ENCODE measurements around the gene RIC8B. TPM values are rescaled to one million over a fixed set of nuclear protein-coding genes. Genes with fewer than 3 reads are reported as not detected.

RIC8B gene
- polyA plus RNA-seq, 2 of the 4 experiments (the other 2 are of a cell fraction), result 10.5 to 25.5 TPM

DNA sequence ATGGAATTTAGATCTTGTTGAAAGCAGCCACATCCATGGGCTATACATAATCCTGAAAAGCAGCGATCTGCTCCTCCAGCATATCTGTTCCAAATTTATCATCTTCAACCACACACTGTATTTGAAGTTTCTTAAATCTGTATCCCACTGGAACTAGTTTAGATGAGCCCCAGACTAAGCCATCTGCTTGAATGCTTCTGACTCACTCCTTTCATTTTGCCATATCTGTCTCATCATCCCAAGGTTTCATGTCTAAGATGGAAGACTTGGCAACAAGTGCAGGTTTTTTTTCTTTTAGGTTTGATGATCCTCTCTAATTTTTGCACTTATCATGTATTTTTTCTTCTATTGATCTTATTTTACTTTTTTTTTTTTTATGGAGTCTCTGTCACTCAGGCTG lies 126.8 kb downstream of the RIC8B start:
- ChIA-PET CTCF (interaction anchor here (1.0 to 4.3 kb wide), 3 partner anchors 8 to 59 kb away, joined by 3 to 31 read pairs (median 6); no protein-coding TSS in a partner anchor), POLR2A (no interaction called here)
- ATAC-seq (no peak), DNase-seq (ENCODE audit: low read depth in 1 of 2, low spot score in 1 of 2) (no peak), FAIRE-seq (no peak)
- Histone ChIP-seq H3K4me1 (no peaks in the 10 kb centered on the region), H3K4me3 (no peak overlapping the region), H3K4me2 (no peak overlapping the region), H3K27ac (no peak overlapping the region), H3K9me3 (no peaks in the 10 kb centered on the region)
- WGBS (ENCODE audit: missing lambda C conversion rate), result 57% methylated on average over 1 of the region's 1 CpG
- TF ChIP-seq, protein P1, sequence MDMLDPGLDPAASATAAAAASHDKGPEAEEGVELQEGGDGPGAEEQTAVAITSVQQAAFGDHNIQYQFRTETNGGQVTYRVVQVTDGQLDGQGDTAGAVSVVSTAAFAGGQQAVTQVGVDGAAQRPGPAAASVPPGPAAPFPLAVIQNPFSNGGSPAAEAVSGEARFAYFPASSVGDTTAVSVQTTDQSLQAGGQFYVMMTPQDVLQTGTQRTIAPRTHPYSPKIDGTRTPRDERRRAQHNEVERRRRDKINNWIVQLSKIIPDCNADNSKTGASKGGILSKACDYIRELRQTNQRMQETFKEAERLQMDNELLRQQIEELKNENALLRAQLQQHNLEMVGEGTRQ (IDR thresholded peaks at IDR 0.05), result no peak
- TF ChIP-seq JUN (IDR thresholded peaks at IDR 0.05), result no peak
- TF ChIP-seq KDM1A (IDR thresholded peaks at IDR 0.05; ENCODE audit: low read depth), result no peak
- no peak for TF ChIP-seq KDM5A (IDR thresholded peaks at IDR 0.05)
- no peak for TF ChIP-seq SREBF2 (IDR thresholded peaks at IDR 0.05)
- TF ChIP-seq MYC (IDR thresholded peaks at IDR 0.05; ENCODE audit: borderline replicate concordance, low read length), result no peak
- TF ChIP-seq, protein P2, sequence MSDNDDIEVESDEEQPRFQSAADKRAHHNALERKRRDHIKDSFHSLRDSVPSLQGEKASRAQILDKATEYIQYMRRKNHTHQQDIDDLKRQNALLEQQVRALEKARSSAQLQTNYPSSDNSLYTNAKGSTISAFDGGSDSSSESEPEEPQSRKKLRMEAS (IDR thresholded peaks at IDR 0.05), result no peak
- no peak for TF ChIP-seq MAFK (IDR thresholded peaks at IDR 0.05; ENCODE audit: partially characterized antibody)
- TF ChIP-seq HOXB13 (CRISPR knock-in tag; IDR thresholded peaks at IDR 0.05; ENCODE audit: low read depth), result no peak

GRCh38 chr12:106902053-106902452 lies 127.6 kb downstream of the RIC8B start:
- POLR2A ChIA-PET, result no interaction called here
- Histone ChIP-seq H3K4me1 (no peaks in the 10 kb centered on the region), H3K9me3 (no peaks in the 10 kb centered on the region), H3K4me2 (no peak overlapping the region), H3K27ac (no peak overlapping the region), H3K4me3 (no peak overlapping the region)
- FAIRE-seq, result no peak
- no peak for ATAC-seq
- CTCF ChIA-PET, result interaction anchor here (0.7 to 4.3 kb wide), 5 partner anchors 9 to 545 kb away, joined by 3 to 31 read pairs (median 5); partner anchors contain the start of gene POLR3B
- WGBS (ENCODE audit: missing lambda C conversion rate), result 74% methylated on average over 11 of the region's 11 CpGs
- DNase-seq (ENCODE audit: low read depth in 1 of 2, low spot score in 1 of 2), result no peak
- TF ChIP-seq FOXS1 (CRISPR knock-in tag; IDR thresholded peaks at IDR 0.05), result no peak
- TF ChIP-seq EP300 (IDR thresholded peaks at IDR 0.05), result no peak
- no peak for TF ChIP-seq BHLHE40 (IDR thresholded peaks at IDR 0.05; ENCODE audit: low read depth, low read length)
- no peak for TF ChIP-seq MYC (IDR thresholded peaks at IDR 0.05; ENCODE audit: borderline replicate concordance, low read length)

DNA sequence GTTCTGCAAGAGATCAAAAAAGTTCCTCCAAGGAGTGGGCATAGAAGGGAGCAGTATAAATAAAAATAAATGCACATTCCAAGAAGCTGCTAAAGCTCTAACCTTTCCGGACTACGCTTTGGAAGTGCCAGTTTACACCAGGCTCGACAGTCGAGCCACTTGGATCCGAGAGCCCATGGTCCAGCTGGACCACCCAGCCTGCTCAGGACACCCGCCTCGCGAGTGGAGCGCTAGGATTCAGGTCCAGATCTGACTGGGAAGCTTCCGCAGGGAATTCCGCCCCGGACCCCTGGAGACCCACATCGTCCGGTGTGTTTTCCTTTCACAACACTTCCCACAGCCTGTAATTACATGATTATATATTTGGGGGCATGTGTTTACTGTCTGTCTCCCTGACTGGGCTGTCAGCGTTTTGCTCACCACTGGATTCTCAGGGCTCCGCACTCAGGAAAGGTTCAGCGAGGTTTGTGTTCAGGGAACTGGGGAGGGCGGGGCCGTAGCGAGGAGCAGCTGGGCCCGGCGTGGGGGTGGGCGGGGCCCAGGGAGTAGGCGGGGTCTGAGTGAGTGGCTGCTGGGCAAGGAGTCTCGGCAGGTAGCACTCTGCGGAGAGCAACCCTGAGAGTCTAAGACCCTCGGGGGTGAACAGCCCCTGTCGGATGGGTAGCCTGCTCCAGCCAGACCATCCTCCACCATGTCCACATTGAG lies 128.9 kb downstream of the RIC8B start:
- CTCF ChIA-PET, result interaction anchor here (1.0 to 4.3 kb wide), 5 partner anchors 9 to 546 kb away, joined by 3 to 31 read pairs (median 5); partner anchors contain the start of gene POLR3B
- peak overlapping the region; percentile 42 for H3K4me3 ChIP-seq
- TF ChIP-seq EP300 (IDR thresholded peaks at IDR 0.05) (no peak), FOXS1 (CRISPR knock-in tag; IDR thresholded peaks at IDR 0.05) (no peak), ESRRA (IDR thresholded peaks at IDR 0.05; ENCODE audit: borderline replicate concordance, low read length) (no peak), HMGXB4 (CRISPR knock-in tag; IDR thresholded peaks at IDR 0.05; ENCODE audit: borderline replicate concordance) (no peak), CHD4 (IDR thresholded peaks at IDR 0.05; ENCODE audit: borderline replicate concordance) (no peak), NFE2L2 (conservative IDR thresholded peaks at IDR 0.05; ENCODE audit: low read length) (no peak)

DNA sequence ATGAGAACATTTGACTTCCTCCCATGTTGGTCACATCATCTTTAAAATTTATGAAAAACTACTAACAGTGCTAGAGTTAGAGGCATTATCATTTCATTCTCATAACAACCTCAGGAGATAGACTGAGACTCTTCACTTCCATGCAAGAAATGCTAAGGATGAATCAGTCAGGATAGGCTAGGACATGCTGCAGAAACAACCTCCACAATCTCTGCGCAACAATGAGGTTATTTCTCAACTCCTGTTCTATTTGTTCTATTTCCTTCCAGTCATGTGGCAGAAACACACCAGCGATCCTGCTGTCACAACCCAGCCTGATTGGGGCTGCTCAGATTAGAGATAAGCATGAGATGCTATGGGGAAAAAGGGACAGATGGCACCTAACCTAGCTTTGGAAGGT lies 132.2 kb downstream of the RIC8B start:
- ChIA-PET POLR2A (no interaction called here), CTCF (interaction anchor here (0.6 to 5.3 kb wide), 3 partner anchors 12 to 134 kb away, joined by 3 to 41 read pairs (median 3); no protein-coding TSS in a partner anchor)
- WGBS (ENCODE audit: missing lambda C conversion rate), result 71% methylated on average over 2 of the region's 2 CpGs
- TF ChIP-seq BCL3 (IDR thresholded peaks at IDR 0.05) (no peak), KDM5A (IDR thresholded peaks at IDR 0.05) (no peak), CEBPB (IDR thresholded peaks at IDR 0.05) (no peak), ATOH8 (CRISPR knock-in tag; IDR thresholded peaks at IDR 0.05; ENCODE audit: low read depth) (no peak), MAZ (IDR thresholded peaks at IDR 0.05; ENCODE audit: borderline replicate concordance, low read depth, low read length) (no peak), PBX3 (IDR thresholded peaks at IDR 0.05) (no peak), ESRRA (IDR thresholded peaks at IDR 0.05; ENCODE audit: borderline replicate concordance, low read length) (no peak), EHF (CRISPR knock-in tag; IDR thresholded peaks at IDR 0.05) (no peak), BHLHE40 (IDR thresholded peaks at IDR 0.05; ENCODE audit: low read depth, low read length) (no peak), RCOR1 (IDR thresholded peaks at IDR 0.05; ENCODE audit: low read depth, low read length) (no peak)

More for the DNA sequence above, 128.9 kb downstream of the RIC8B start:
- FAIRE-seq (no peak), ATAC-seq (peak; percentile 97 to 98), DNase-seq (ENCODE audit: low read depth in 1 of 2, low spot score in 1 of 2) (peak; percentile 47 to 87)
- WGBS (ENCODE audit: missing lambda C conversion rate), result 32% methylated on average over 22 of the region's 28 CpGs
- no peaks in the 10 kb centered on the region for H3K4me1 ChIP-seq
- H3K27ac ChIP-seq, result peak overlapping the region in 1 of 2 experiments; percentile 38; a peak in 2 of 6 replicates
- POLR2A ChIA-PET, result no interaction called here
- H3K9me3 ChIP-seq, result no peaks in the 10 kb centered on the region
- H3K4me2 ChIP-seq, result peak overlapping the region; percentile 87

More for the DNA sequence above, 132.2 kb downstream of the RIC8B start:
- Histone ChIP-seq H3K27ac (no peak overlapping the region), H3K9me3 (no peaks in the 10 kb centered on the region), H3K4me2 (no peak overlapping the region), H3K4me3 (no peak overlapping the region), H3K4me1 (no peaks in the 10 kb centered on the region)
- FAIRE-seq, result no peak
- ATAC-seq, result no peak
- DNase-seq (ENCODE audit: low read depth in 1 of 2, low spot score in 1 of 2), result no peak
